HCT116 (cell line): Measurements from ENCODE around the gene HIVEP2. TPM values are rescaled to one million over a fixed set of nuclear protein-coding genes. Genes with fewer than 3 reads are reported as not detected.

Experiments used
- ATAC-seq: fragments of 200-7000 bp; cut with Tn5 transposase; 2 replicates; pipeline ENCODE4 v1.9.1; 2020; ENCODE audit warnings: mild to moderate bottlenecking, moderate library complexity
- BruUV-seq: library from RNA; stranded (reverse); fragments of 400-500 nt; replicated peaks from 2 replicates; lab custom pipeline; 2021; lab: Mats Ljungman, UMichigan
- CTCF ChIA-PET: fragments of 300-600 bp; sonication (Branson Sonifier 250); formaldehyde crosslinking; loops from one replicate; lab custom pipeline; 2021; ENCODE audit warnings: antibody characterized with exemption; lab: Charles Lee
- POLR2A ChIA-PET: fragments of 300-600, 350-600 bp; sonication (Branson Sonifier 250); formaldehyde crosslinking; loops from one replicate; lab custom pipeline; 2021; ENCODE audit warnings: antibody characterized with exemption; lab: Charles Lee
- RAD21 ChIA-PET, 2 experiments: fragments of 300-600 bp; sonication (Branson Sonifier 250); formaldehyde crosslinking; loops; one replicate each; lab custom pipeline; 2023; ENCODE audit warnings: low total read pairs in 2 of 2; ENCODE audit not compliant: uncharacterized antibody in 2 of 2, unreplicated experiment in 2 of 2, low non-redundant PET in 1 of 2; lab: Charles Lee
- DNase-seq: peaks from one replicate; pipeline ENCODE4 v3.0.0-alpha.2; 2010; ENCODE audit warnings: low read depth, low spot score
- H2AFZ ChIP-seq: fragments of 200-600 bp; shearing (Covaris generic), sonication (generic); 2 replicates; pipeline ENCODE4 v1.6.1; 2017; ENCODE audit warnings: low read depth, mixed run types, mixed read lengths, antibody characterized with exemption, low read length; ENCODE audit not compliant: poor library complexity, severe bottlenecking
- H3K27ac ChIP-seq: 2 replicates; pipeline ENCODE4 v1.5.1; 2012; ENCODE audit warnings: low read depth, low read length
- H3K27me3 ChIP-seq: fragments of 200-600 bp; sonication (generic); 2 replicates; pipeline ENCODE4 v1.6.1; 2016; ENCODE audit warnings: mixed run types, low read length, mixed read lengths; ENCODE audit not compliant: insufficient read depth
- H3K36me3 ChIP-seq, 2 experiments: fragments of 200-500 bp in 1 of 2; fragments of 200-600 bp in 1 of 2; sonication (Bioruptor generic) in 1 of 2; sonication (generic) in 1 of 2; 2 replicates each; pipeline versions ENCODE4 v1.5.1 to v1.6.1; 2014 to 2016; ENCODE audit warnings: low read length in 2 of 2, inconsistent platforms in 1 of 2, mixed read lengths in 1 of 2, mixed run types in 1 of 2; ENCODE audit not compliant: insufficient read depth in 2 of 2, control insufficient read depth in 1 of 2
- H3K4me1 ChIP-seq, 2 experiments: fragments of 200-600 bp in 1 of 2; sonication (generic) in 1 of 2; 2 replicates each; pipeline versions ENCODE4 v1.5.1 to v1.6.1; 2012 to 2017; ENCODE audit warnings: low read length in 2 of 2, inconsistent platforms in 1 of 2, mild to moderate bottlenecking in 1 of 2, mixed read lengths in 1 of 2, mixed run types in 1 of 2, moderate library complexity in 1 of 2; ENCODE audit not compliant: insufficient read depth in 2 of 2, control insufficient read depth in 1 of 2
- H3K4me2 ChIP-seq: fragments of 200-600 bp; sonication (generic); 2 replicates; pipeline ENCODE4 v1.6.1; 2017; ENCODE audit warnings: mixed run types, low read length, mixed read lengths
- H3K4me3 ChIP-seq, 2 experiments: fragments of 200-600 bp in 1 of 2; sonication (generic) in 1 of 2; replicated peaks in 1 of 2; 2 replicates each; pipeline ENCODE4 v1.5.1; 2011 to 2016; ENCODE audit warnings: low read length in 2 of 2, control low read depth in 1 of 2, low read depth in 1 of 2, mild to moderate bottlenecking in 1 of 2, mixed read lengths in 1 of 2, mixed run types in 1 of 2
- H3K79me2 ChIP-seq: fragments of 200-600 bp; sonication (generic); 2 replicates; pipeline ENCODE4 v1.6.1; 2017; ENCODE audit warnings: mild to moderate bottlenecking, mixed run types, low read length, moderate library complexity, mixed read lengths; ENCODE audit not compliant: insufficient read depth
- H3K9ac ChIP-seq: fragments of 200-600 bp; sonication (generic); 2 replicates; pipeline ENCODE4 v1.6.1; 2016; ENCODE audit warnings: low read length, mixed read lengths
- H3K9me2 ChIP-seq: fragments of 200-600 bp; sonication (generic), shearing (Covaris generic); 2 replicates; pipeline ENCODE4 v1.6.1; 2017; ENCODE audit warnings: mixed run types, mild to moderate bottlenecking, moderate library complexity; ENCODE audit not compliant: insufficient read depth
- H3K9me3 ChIP-seq, 2 experiments: fragments of 200-500 bp in 1 of 2; fragments of 200-600 bp in 1 of 2; sonication (Bioruptor generic) in 1 of 2; sonication (generic) in 1 of 2; 2 replicates each; pipeline ENCODE4 v1.6.1; 2014 to 2017; ENCODE audit warnings: low read length in 2 of 2, mixed read lengths in 2 of 2, inconsistent platforms in 1 of 2, low read depth in 1 of 2, mild to moderate bottlenecking in 1 of 2, mixed run types in 1 of 2, moderate library complexity in 1 of 2; ENCODE audit not compliant: control insufficient read depth in 1 of 2, insufficient read depth in 1 of 2
- H4K20me1 ChIP-seq: fragments of 200-600 bp; sonication (generic), shearing (Covaris generic); 2 replicates; pipeline ENCODE4 v1.6.1; 2017; ENCODE audit warnings: mixed run types, mild to moderate bottlenecking, moderate library complexity; ENCODE audit not compliant: insufficient read depth
- CEBPB ChIP-seq: IDR thresholded peaks from 2 replicates; pipeline ENCODE4 v1.6.1; 2012; ENCODE audit warnings: low read depth
- EZH2phosphoT487 ChIP-seq: fragments of 200-600 bp; IDR thresholded peaks from 2 replicates; pipeline ENCODE4 v1.6.1; 2018; ENCODE audit warnings: antibody characterized with exemption, borderline replicate concordance
- POLR2AphosphoS5 ChIP-seq: IDR thresholded peaks from 2 replicates; pipeline ENCODE4 v1.6.1; 2011; ENCODE audit warnings: mild to moderate bottlenecking, low read depth, low read length, moderate library complexity
- ZFX ChIP-seq: fragments of 450-650 bp; IDR thresholded peaks from 2 replicates; pipeline ENCODE4 v1.6.1; 2017
- intact Hi-C: fragments of 100-400 bp; cut with micrococcal nuclease; formaldehyde crosslinking; loops from 2 replicates; pipeline ENCODE4 v1.10.0; 2022
- total RNA-seq: library from RNA; stranded (reverse); gene quantifications from one replicate; pipeline ENCODE4 v1.2.1, GENCODE V29; 2021; ENCODE audit not compliant: unreplicated experiment
- TF ChIP-seq, protein P1 (sequence below), 3 experiments: fragments of 200-600 bp in 1 of 3; sonication (generic) in 1 of 3; IDR thresholded peaks in 2 of 3; conservative IDR thresholded peaks in 1 of 3; 2 replicates each; pipeline ENCODE4 v1.5.1; 2012 to 2017; ENCODE audit warnings: low read depth in 2 of 3, low read length in 2 of 3, antibody characterized with exemption in 1 of 3, borderline replicate concordance in 1 of 3, control low read depth in 1 of 3, mild to moderate bottlenecking in 1 of 3, mixed read lengths in 1 of 3, mixed run types in 1 of 3, moderate library complexity in 1 of 3; ENCODE audit not compliant: insufficient read depth in 1 of 3
- TF ChIP-seq, protein P2 (sequence below): IDR thresholded peaks from 2 replicates; pipeline ENCODE4 v1.6.1; 2012
- TF ChIP-seq, protein P3 (sequence below): IDR thresholded peaks from 2 replicates; pipeline ENCODE4 v1.6.1; 2011; ENCODE audit warnings: mild to moderate bottlenecking, low read length, moderate library complexity; ENCODE audit not compliant: insufficient replicate concordance; ENCODE audit errors: extremely low read depth

The HIVEP2 gene
- total RNA-seq, 1 experiment from 2014 or later, result 8.1 TPM

DNA sequence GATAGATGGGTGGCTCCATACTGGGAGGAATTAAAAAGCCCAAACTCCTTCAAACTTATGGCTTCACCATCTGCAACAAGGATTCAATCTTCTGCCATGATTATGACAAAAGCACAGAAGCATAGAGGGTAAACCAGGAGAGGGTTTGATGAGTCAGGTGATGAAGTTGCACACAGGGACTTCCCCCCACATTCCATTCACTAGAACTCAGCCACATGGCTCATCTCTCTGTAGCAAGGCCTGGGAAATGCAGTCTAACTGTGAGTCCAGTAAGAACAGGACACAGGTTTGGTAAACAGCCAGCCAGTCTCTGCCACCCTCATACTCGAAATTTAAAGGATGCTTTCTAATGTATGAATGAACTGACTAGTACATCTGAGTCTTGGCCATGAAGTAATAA lies 142.9 kb downstream of the HIVEP2 start (continued):
- TF ChIP-seq, protein P1, sequence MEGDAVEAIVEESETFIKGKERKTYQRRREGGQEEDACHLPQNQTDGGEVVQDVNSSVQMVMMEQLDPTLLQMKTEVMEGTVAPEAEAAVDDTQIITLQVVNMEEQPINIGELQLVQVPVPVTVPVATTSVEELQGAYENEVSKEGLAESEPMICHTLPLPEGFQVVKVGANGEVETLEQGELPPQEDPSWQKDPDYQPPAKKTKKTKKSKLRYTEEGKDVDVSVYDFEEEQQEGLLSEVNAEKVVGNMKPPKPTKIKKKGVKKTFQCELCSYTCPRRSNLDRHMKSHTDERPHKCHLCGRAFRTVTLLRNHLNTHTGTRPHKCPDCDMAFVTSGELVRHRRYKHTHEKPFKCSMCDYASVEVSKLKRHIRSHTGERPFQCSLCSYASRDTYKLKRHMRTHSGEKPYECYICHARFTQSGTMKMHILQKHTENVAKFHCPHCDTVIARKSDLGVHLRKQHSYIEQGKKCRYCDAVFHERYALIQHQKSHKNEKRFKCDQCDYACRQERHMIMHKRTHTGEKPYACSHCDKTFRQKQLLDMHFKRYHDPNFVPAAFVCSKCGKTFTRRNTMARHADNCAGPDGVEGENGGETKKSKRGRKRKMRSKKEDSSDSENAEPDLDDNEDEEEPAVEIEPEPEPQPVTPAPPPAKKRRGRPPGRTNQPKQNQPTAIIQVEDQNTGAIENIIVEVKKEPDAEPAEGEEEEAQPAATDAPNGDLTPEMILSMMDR (IDR thresholded peaks at IDR 0.05 in 2 of 3, conservative IDR thresholded peaks at IDR 0.05 in 1 of 3; ENCODE audit: borderline replicate concordance in 1 of 3, insufficient read depth in 1 of 3, low read depth in 2 of 3, low read length in 2 of 3), result no peak

DNA sequence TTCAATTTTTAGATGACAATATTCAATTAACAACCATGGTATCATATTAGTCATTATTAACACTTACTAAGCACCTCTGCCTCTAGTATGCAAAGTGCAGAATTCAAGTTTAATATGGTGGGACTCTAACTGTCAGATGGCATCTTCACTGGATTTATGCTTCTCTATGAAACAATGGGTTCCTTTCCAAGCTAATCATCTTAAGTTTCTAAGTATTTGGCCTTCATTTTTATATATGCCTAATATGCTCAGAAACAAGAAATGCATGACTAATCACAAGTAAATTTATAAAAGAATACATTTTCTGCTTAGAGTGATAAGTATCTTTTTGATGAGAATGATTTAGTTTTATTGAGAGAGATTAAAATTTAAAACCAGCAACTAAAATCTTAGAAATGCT lies 144.7 kb downstream of the HIVEP2 start:
- DNase-seq, result no peak
- H3K9ac ChIP-seq, result no peak overlapping the region
- TF ChIP-seq, protein P2, sequence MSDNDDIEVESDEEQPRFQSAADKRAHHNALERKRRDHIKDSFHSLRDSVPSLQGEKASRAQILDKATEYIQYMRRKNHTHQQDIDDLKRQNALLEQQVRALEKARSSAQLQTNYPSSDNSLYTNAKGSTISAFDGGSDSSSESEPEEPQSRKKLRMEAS, result no peak
- TF ChIP-seq ZFX (no peak), EZH2phosphoT487 (no peak), POLR2AphosphoS5 (no peak), CEBPB (no peak)
- TF ChIP-seq, protein P3, sequence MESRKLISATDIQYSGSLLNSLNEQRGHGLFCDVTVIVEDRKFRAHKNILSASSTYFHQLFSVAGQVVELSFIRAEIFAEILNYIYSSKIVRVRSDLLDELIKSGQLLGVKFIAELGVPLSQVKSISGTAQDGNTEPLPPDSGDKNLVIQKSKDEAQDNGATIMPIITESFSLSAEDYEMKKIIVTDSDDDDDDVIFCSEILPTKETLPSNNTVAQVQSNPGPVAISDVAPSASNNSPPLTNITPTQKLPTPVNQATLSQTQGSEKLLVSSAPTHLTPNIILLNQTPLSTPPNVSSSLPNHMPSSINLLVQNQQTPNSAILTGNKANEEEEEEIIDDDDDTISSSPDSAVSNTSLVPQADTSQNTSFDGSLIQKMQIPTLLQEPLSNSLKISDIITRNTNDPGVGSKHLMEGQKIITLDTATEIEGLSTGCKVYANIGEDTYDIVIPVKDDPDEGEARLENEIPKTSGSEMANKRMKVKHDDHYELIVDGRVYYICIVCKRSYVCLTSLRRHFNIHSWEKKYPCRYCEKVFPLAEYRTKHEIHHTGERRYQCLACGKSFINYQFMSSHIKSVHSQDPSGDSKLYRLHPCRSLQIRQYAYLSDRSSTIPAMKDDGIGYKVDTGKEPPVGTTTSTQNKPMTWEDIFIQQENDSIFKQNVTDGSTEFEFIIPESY, result no peak
- TF ChIP-seq, all 23 proteins: peak for 0
- intact Hi-C loops, result no loop called here
- H2AFZ ChIP-seq, result no peak overlapping the region
- CTCF ChIA-PET, result no interaction called here
- no peaks in the 10 kb centered on the region for H4K20me1 ChIP-seq
- RAD21 ChIA-PET, result no interaction called here
- no peaks in the 10 kb centered on the region for H3K36me3 ChIP-seq
- no peak overlapping the region for H3K4me3 ChIP-seq
- no peak overlapping the region for H3K27ac ChIP-seq
- no peaks in the 10 kb centered on the region for H3K27me3 ChIP-seq
- POLR2A ChIA-PET, result no interaction called here
- no TSS peak for BruUV-seq
- H3K79me2 ChIP-seq, result no peaks in the 10 kb centered on the region
- ATAC-seq, result no peak
- no peaks in the 10 kb centered on the region for H3K9me3 ChIP-seq
- H3K4me1 ChIP-seq, result peaks cover 0 to 11% of the 10 kb centered on the region in 2 experiments; a peak in 2 of 4 replicates
- no peaks in the 10 kb centered on the region for H3K9me2 ChIP-seq
- H3K4me2 ChIP-seq, result no peak overlapping the region
